Panc1 (cell line): ENCODE data around the gene LRRC27. TPM values are rescaled to one million over a fixed set of nuclear protein-coding genes. Genes with fewer than 3 reads are reported as not detected.

Experiments
- ATAC-seq: fragments of 200-7000 bp; cut with Tn5 transposase; 2 replicates; pipeline ENCODE4 v1.9.1; 2020; ENCODE audit warnings: mild to moderate bottlenecking, moderate library complexity
- BruUV-seq: library from RNA; stranded (reverse); fragments of 400-500 nt; replicated peaks from 2 replicates; lab custom pipeline; 2021; lab: Mats Ljungman, UMichigan
- CTCF ChIA-PET: fragments of 300-600 bp; sonication (Branson Sonifier 250); formaldehyde crosslinking; loops from one replicate; lab custom pipeline; 2022; ENCODE audit warnings: antibody characterized with exemption; lab: Charles Lee
- POLR2A ChIA-PET: fragments of 300-600 bp; sonication (Branson Sonifier 250); formaldehyde crosslinking; loops from one replicate; lab custom pipeline; 2022; ENCODE audit warnings: antibody characterized with exemption; lab: Charles Lee
- DNase-seq: peaks from one replicate; pipeline ENCODE4 v3.0.0-alpha.2; 2010; ENCODE audit warnings: low read depth, low spot score
- H3K27ac ChIP-seq: 2 replicates; pipeline ENCODE4 v1.5.1; 2011; ENCODE audit warnings: mild to moderate bottlenecking, low read length, inconsistent platforms
- H3K27me3 ChIP-seq: fragments of 200-500 bp; sonication (Bioruptor generic); 2 replicates; pipeline ENCODE4 v1.6.0; 2014; ENCODE audit warnings: low read length, inconsistent platforms; ENCODE audit not compliant: control insufficient read depth, insufficient read depth
- H3K36me3 ChIP-seq: fragments of 200-500 bp; sonication (Bioruptor generic); 2 replicates; pipeline ENCODE4 v1.5.1; 2014; ENCODE audit warnings: inconsistent platforms, mild to moderate bottlenecking, low read length, moderate library complexity; ENCODE audit not compliant: control insufficient read depth, insufficient read depth
- H3K4me1 ChIP-seq: 2 replicates; pipeline ENCODE4 v1.5.1; 2011; ENCODE audit warnings: inconsistent platforms, mild to moderate bottlenecking, low read length, moderate library complexity; ENCODE audit not compliant: control insufficient read depth, insufficient read depth
- H3K4me3 ChIP-seq, 2 experiments: 2 replicates each; pipeline ENCODE4 v1.5.1; 2011 to 2012; ENCODE audit warnings: low read depth in 2 of 2, low read length in 2 of 2, mild to moderate bottlenecking in 2 of 2, inconsistent platforms in 1 of 2, moderate library complexity in 1 of 2
- H3K9me3 ChIP-seq: fragments of 200-500 bp; sonication (Bioruptor generic); 2 replicates; pipeline ENCODE4 v1.5.1; 2014; ENCODE audit warnings: low read depth, mild to moderate bottlenecking, inconsistent platforms, low read length, moderate library complexity; ENCODE audit not compliant: control insufficient read depth, insufficient read depth
- POLR2AphosphoS5 ChIP-seq: IDR thresholded peaks from 2 replicates; pipeline ENCODE4 v1.6.1; 2012; ENCODE audit warnings: mild to moderate bottlenecking, low read depth, low read length, moderate library complexity
- SIN3A ChIP-seq: IDR thresholded peaks from 2 replicates; pipeline ENCODE4 v1.6.1; 2012; ENCODE audit warnings: low read depth, mild to moderate bottlenecking, low read length, moderate library complexity, borderline replicate concordance; ENCODE audit not compliant: insufficient read depth
- TCF7L2 ChIP-seq: IDR thresholded peaks from 2 replicates; pipeline ENCODE4 v1.6.1; 2011; ENCODE audit warnings: mild to moderate bottlenecking, low read depth, low read length, inconsistent platforms
- in situ Hi-C: cut with HindIII; loops from 2 replicates; pipeline ENCODE4 v1.10.0; 2016; ENCODE audit warnings: low sequenced_read_pairs, low pct_unique_long_range_greater_than_20kb
- intact Hi-C: fragments of 100-400 bp; cut with micrococcal nuclease; formaldehyde crosslinking; loops from one replicate; pipeline ENCODE4 v1.10.0; 2022; ENCODE audit not compliant: unreplicated experiment
- total RNA-seq: library from RNA; stranded (reverse); gene quantifications from one replicate; pipeline ENCODE4 v1.2.1, GENCODE V29; 2021; ENCODE audit not compliant: unreplicated experiment
- TF ChIP-seq, protein P1 (sequence below): fragments of 450-650 bp; IDR thresholded peaks from 2 replicates; pipeline ENCODE4 v1.5.1; 2017; ENCODE audit warnings: mild to moderate bottlenecking
- TF ChIP-seq, protein P2 (sequence below), 2 experiments: IDR thresholded peaks; 2 replicates each; pipeline ENCODE4 v1.6.1; 2011 to 2012; ENCODE audit warnings: low read depth in 2 of 2, control low read depth in 1 of 2, low read length in 1 of 2, mild to moderate bottlenecking in 1 of 2, moderate library complexity in 1 of 2; ENCODE audit not compliant: insufficient read depth in 1 of 2

The LRRC27 gene
- total RNA-seq, 1 experiment from 2014 or later: 15.7 TPM

DNA sequence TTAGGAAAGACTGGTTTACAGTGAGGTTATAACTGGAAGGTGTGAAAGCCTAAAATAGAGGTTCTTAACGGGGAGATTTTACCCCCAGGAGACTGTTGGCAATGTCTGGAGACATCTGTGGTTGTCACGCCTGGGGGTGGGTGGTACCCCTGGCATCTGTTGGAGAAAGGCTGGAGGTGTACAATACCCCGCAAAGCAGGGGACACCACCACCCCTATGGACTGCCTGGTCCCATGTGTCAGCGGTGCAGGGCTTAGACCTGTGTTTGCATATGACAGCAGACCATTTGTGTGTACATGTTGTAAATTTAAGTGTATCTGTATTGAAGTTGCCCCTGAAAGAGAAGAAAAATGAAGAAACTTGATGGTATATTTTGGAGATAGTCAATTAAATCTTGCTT lies 9.8 kb downstream of the LRRC27 start:
- no peak overlapping the region for H3K27ac ChIP-seq
- BruUV-seq: no TSS peak
- H3K4me1 ChIP-seq: no peaks in the 10 kb centered on the region
- intact Hi-C loops: no loop called here
- ATAC-seq: no peak
- H3K27me3 ChIP-seq: no peaks in the 10 kb centered on the region
- H3K9me3 ChIP-seq: no peaks in the 10 kb centered on the region
- POLR2A ChIA-PET: no interaction called here
- H3K36me3 ChIP-seq: no peaks in the 10 kb centered on the region
- TF ChIP-seq, protein P1, sequence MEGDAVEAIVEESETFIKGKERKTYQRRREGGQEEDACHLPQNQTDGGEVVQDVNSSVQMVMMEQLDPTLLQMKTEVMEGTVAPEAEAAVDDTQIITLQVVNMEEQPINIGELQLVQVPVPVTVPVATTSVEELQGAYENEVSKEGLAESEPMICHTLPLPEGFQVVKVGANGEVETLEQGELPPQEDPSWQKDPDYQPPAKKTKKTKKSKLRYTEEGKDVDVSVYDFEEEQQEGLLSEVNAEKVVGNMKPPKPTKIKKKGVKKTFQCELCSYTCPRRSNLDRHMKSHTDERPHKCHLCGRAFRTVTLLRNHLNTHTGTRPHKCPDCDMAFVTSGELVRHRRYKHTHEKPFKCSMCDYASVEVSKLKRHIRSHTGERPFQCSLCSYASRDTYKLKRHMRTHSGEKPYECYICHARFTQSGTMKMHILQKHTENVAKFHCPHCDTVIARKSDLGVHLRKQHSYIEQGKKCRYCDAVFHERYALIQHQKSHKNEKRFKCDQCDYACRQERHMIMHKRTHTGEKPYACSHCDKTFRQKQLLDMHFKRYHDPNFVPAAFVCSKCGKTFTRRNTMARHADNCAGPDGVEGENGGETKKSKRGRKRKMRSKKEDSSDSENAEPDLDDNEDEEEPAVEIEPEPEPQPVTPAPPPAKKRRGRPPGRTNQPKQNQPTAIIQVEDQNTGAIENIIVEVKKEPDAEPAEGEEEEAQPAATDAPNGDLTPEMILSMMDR: no peak
- TF ChIP-seq, protein P2, sequence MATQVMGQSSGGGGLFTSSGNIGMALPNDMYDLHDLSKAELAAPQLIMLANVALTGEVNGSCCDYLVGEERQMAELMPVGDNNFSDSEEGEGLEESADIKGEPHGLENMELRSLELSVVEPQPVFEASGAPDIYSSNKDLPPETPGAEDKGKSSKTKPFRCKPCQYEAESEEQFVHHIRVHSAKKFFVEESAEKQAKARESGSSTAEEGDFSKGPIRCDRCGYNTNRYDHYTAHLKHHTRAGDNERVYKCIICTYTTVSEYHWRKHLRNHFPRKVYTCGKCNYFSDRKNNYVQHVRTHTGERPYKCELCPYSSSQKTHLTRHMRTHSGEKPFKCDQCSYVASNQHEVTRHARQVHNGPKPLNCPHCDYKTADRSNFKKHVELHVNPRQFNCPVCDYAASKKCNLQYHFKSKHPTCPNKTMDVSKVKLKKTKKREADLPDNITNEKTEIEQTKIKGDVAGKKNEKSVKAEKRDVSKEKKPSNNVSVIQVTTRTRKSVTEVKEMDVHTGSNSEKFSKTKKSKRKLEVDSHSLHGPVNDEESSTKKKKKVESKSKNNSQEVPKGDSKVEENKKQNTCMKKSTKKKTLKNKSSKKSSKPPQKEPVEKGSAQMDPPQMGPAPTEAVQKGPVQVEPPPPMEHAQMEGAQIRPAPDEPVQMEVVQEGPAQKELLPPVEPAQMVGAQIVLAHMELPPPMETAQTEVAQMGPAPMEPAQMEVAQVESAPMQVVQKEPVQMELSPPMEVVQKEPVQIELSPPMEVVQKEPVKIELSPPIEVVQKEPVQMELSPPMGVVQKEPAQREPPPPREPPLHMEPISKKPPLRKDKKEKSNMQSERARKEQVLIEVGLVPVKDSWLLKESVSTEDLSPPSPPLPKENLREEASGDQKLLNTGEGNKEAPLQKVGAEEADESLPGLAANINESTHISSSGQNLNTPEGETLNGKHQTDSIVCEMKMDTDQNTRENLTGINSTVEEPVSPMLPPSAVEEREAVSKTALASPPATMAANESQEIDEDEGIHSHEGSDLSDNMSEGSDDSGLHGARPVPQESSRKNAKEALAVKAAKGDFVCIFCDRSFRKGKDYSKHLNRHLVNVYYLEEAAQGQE (IDR thresholded peaks at IDR 0.05; ENCODE audit: insufficient read depth in 1 of 2, low read depth in 2 of 2, low read length in 1 of 2): no peak
- TF ChIP-seq POLR2AphosphoS5 (no peak), SIN3A (no peak), TCF7L2 (no peak)
- no peak for DNase-seq
- in situ Hi-C loops: no loop called here
- no peak overlapping the region for H3K4me3 ChIP-seq
- CTCF ChIA-PET: no interaction called here

DNA sequence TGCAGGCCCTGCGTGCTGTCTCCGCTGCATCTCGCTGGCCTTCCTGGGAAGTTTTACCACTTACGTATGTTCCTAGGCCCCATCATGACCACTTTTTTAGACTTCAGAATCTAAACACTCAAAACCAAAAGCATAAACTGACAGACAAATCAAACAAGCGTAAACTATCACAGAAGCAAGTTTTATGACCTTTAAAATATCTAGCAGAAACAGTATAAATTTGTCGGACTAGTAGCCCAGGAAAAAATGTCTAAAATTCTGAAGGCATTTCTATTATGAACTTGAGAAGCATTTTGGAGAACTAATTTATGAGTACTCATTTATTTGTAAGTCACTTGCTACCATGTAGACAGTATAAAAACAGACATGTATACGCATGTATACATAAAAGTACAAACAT lies 10.6 kb downstream of the LRRC27 start:
- no TSS peak for BruUV-seq
- in situ Hi-C loops (no loop called here), intact Hi-C loops (no loop called here)
- no peaks in the 10 kb centered on the region for H3K9me3 ChIP-seq
- TF ChIP-seq SIN3A (no peak), TCF7L2 (no peak), POLR2AphosphoS5 (no peak)
- TF ChIP-seq, protein P1: no peak
- TF ChIP-seq, protein P2 (IDR thresholded peaks at IDR 0.05; ENCODE audit: insufficient read depth in 1 of 2, low read depth in 2 of 2, low read length in 1 of 2): no peak
- H3K4me1 ChIP-seq: no peaks in the 10 kb centered on the region
- ChIA-PET CTCF (no interaction called here), POLR2A (no interaction called here)
- H3K36me3 ChIP-seq: no peaks in the 10 kb centered on the region
- no peaks in the 10 kb centered on the region for H3K27me3 ChIP-seq
- no peak overlapping the region for H3K27ac ChIP-seq
- ATAC-seq (no peak), DNase-seq (no peak)
- H3K4me3 ChIP-seq: no peak overlapping the region
